Stimulated activated CD4-positive, alpha-beta T cell treated with anti-CD3 and anti-CD28 coated beads, Interleukin-15, amount 100 ng/mL, for 24 hours (primary cell): ENCODE results near the gene TMA7.

Experiments
- DNase-seq: peaks from one replicate; pipeline ENCODE4 v3.0.0-alpha.2; 2020

Gene TMA7

GRCh38 chr3:48409291-48410201 is 30.5 kb upstream of the TMA7 start:
- peak; percentile 1 for DNase-seq

GRCh38 chr3:48410205-48411040 is 29.6 kb upstream of the TMA7 start:
- no peak for DNase-seq

- no peak for DNase-seq
These were observed 28.9 kb upstream of the TMA7 start for GRCh38 chr3:48411041-48411588.

- DNase-seq = no peak
These were observed 28.3 kb upstream of the TMA7 start for GRCh38 chr3:48411606-48412374.

- DNase-seq = no peak
These were observed 27.6 kb upstream of the TMA7 start for GRCh38 chr3:48412375-48413001.

GRCh38 chr3:48413086-48413485 is 27.0 kb upstream of the TMA7 start:
- DNase-seq = no peak

GRCh38 chr3:48413611-48414010 is 26.4 kb upstream of the TMA7 start:
- DNase-seq = no peak

GRCh38 chr3:48414376-48415250 is 25.4 kb upstream of the TMA7 start:
- DNase-seq = no peak

- DNase-seq = no peak
These were observed 24.7 kb upstream of the TMA7 start for GRCh38 chr3:48415251-48415953.

- no peak for DNase-seq
These were observed 24.0 kb upstream of the TMA7 start for GRCh38 chr3:48416091-48416505.

GRCh38 chr3:48416546-48416945 is 23.5 kb upstream of the TMA7 start:
- DNase-seq = no peak

GRCh38 chr3:48417529-48418108 is 22.4 kb upstream of the TMA7 start:
- no peak for DNase-seq

- DNase-seq = no peak
These were observed 21.9 kb upstream of the TMA7 start for GRCh38 chr3:48418140-48418539.

GRCh38 chr3:48418651-48419050 is 21.4 kb upstream of the TMA7 start:
- no peak for DNase-seq

GRCh38 chr3:48419149-48419548 is 20.9 kb upstream of the TMA7 start:
- DNase-seq = no peak

- DNase-seq = no peak
These were observed 20.5 kb upstream of the TMA7 start for GRCh38 chr3:48419597-48419996.

- no peak for DNase-seq
These were observed 19.5 kb upstream of the TMA7 start for GRCh38 chr3:48420561-48420960.

- no peak for DNase-seq
These were observed 17.8 kb upstream of the TMA7 start for GRCh38 chr3:48422272-48422671.

- DNase-seq = no peak
These were observed 17.4 kb upstream of the TMA7 start for GRCh38 chr3:48422681-48423080.

GRCh38 chr3:48423241-48423882 is 16.7 kb upstream of the TMA7 start:
- DNase-seq = no peak
